Caco-2 (cell line): ENCODE results near the gene SPEM2. TPM values are rescaled to one million over a fixed set of nuclear protein-coding genes. Genes with fewer than 3 reads are reported as not detected.

ENCODE experiments used
- BruUV-seq: library from RNA; stranded (reverse); fragments of 400-500 nt; replicated peaks from 2 replicates; lab custom pipeline; 2021; lab: Mats Ljungman, UMichigan
- CTCF ChIA-PET: fragments of 300-600 bp; sonication (Branson Sonifier 250); formaldehyde crosslinking; loops from one replicate; lab custom pipeline; 2022; ENCODE audit warnings: antibody characterized with exemption; lab: Charles Lee
- POLR2A ChIA-PET: fragments of 300-600 bp; sonication (Branson Sonifier 250); formaldehyde crosslinking; loops from one replicate; lab custom pipeline; 2022; ENCODE audit warnings: antibody characterized with exemption; lab: Charles Lee
- DNase-seq, 2 experiments: peaks; one replicate each; pipeline versions ENCODE4 v3.0.0 to v3.0.0-alpha.2; 2020 to 2022
- H3K27me3 ChIP-seq: replicated peaks from 2 replicates; pipeline ENCODE4 v1.6.0; 2011; ENCODE audit warnings: low read length; ENCODE audit not compliant: control insufficient read depth, insufficient read depth
- H3K36me3 ChIP-seq: 2 replicates; pipeline ENCODE4 v1.5.1; 2011; ENCODE audit warnings: low read length; ENCODE audit not compliant: control insufficient read depth, insufficient read depth
- H3K4me1 ChIP-seq: fragments of 250-450 bp; sonication (Bioruptor Pico); 2 replicates; pipeline ENCODE4 v1.5.1; 2020; ENCODE audit warnings: mild to moderate bottlenecking
- H3K4me3 ChIP-seq: 2 replicates; pipeline ENCODE4 v1.5.1; 2011; ENCODE audit warnings: low read depth, mild to moderate bottlenecking, control low read depth, low read length
- H3K9me3 ChIP-seq: fragments of 250-450 bp; sonication (Bioruptor Pico); 2 replicates; pipeline ENCODE4 v1.5.1; 2020; ENCODE audit warnings: mild to moderate bottlenecking, moderate library complexity
- H3K27ac Mint-ChIP-seq: one replicate; pipeline ENCODE4 v1.8.0; 2022; ENCODE audit warnings: mixed read lengths; ENCODE audit not compliant: unreplicated experiment
- H3K27me3 Mint-ChIP-seq: one replicate; pipeline ENCODE4 v1.8.0; 2022; ENCODE audit warnings: mixed read lengths; ENCODE audit not compliant: insufficient read depth, unreplicated experiment
- H3K36me3 Mint-ChIP-seq: one replicate; pipeline ENCODE4 v1.8.0; 2022; ENCODE audit warnings: mild to moderate bottlenecking, mixed read lengths; ENCODE audit not compliant: insufficient read depth, unreplicated experiment
- H3K4me1 Mint-ChIP-seq: one replicate; pipeline ENCODE4 v1.8.0; 2022; ENCODE audit warnings: low read depth, mixed read lengths; ENCODE audit not compliant: unreplicated experiment
- H3K4me3 Mint-ChIP-seq: one replicate; pipeline ENCODE4 v1.8.0; 2022; ENCODE audit warnings: mild to moderate bottlenecking, moderate library complexity, mixed read lengths; ENCODE audit not compliant: unreplicated experiment
- H3K9me3 Mint-ChIP-seq: one replicate; pipeline ENCODE4 v1.8.0; 2022; ENCODE audit warnings: mixed read lengths; ENCODE audit not compliant: unreplicated experiment
- intact Hi-C: fragments of 100-400 bp; cut with micrococcal nuclease; formaldehyde crosslinking; loops from one replicate; pipeline ENCODE4 v1.10.0; 2022; ENCODE audit not compliant: unreplicated experiment
- total RNA-seq: library from RNA; stranded (reverse); gene quantifications from 2 replicates; pipeline ENCODE4 v1.2.3, GENCODE V29; 2022
- TF ChIP-seq, protein P1 (sequence below), 2 experiments: fragments of 200-600 bp in 1 of 2; IDR thresholded peaks; 1 replicate in 1 of 2; 2 replicates in 1 of 2; pipeline versions ENCODE4 v1.5.1 to v1.8.0; 2011 to 2022; ENCODE audit warnings: antibody characterized with exemption in 1 of 2, control low read depth in 1 of 2, inconsistent platforms in 1 of 2, low read depth in 1 of 2, low read length in 1 of 2, mild to moderate bottlenecking in 1 of 2, moderate library complexity in 1 of 2; ENCODE audit not compliant: insufficient read depth in 1 of 2, severe bottlenecking in 1 of 2, unreplicated experiment in 1 of 2

SPEM2 gene
- total RNA-seq, 1 experiment from 2014 or later = not detected

DNA sequence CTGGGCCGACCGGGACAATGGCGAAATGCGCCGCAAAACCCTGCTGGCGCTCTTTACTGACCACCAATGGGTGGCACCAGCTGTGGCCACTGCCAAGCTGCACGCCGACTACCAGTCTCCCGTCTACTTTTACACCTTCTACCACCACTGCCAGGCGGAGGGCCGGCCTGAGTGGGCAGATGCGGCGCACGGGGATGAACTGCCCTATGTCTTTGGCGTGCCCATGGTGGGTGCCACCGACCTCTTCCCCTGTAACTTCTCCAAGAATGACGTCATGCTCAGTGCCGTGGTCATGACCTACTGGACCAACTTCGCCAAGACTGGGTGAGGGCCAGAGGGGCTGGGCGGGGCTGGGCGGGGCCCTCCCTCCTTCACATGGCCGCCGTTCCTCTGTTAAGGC lies 9.6 kb upstream of the SPEM2 start:
- Histone ChIP-seq H3K9me3 (no peaks in the 10 kb centered on the region), H3K4me1 (no peaks in the 10 kb centered on the region), H3K36me3 (no peaks in the 10 kb centered on the region), H3K4me3 (no peak overlapping the region), H3K27me3 (no peaks in the 10 kb centered on the region)
- Mint-ChIP-seq H3K36me3 (no peaks in the 10 kb centered on the region), H3K4me3 (no peak overlapping the region), H3K9me3 (no peaks in the 10 kb centered on the region), H3K27ac (peak overlapping the region; percentile 73), H3K4me1 (no peaks in the 10 kb centered on the region), H3K27me3 (no peaks in the 10 kb centered on the region)
- ChIA-PET POLR2A (no interaction called here), CTCF (no interaction called here)
- BruUV-seq = no TSS peak
- TF ChIP-seq, protein P1, sequence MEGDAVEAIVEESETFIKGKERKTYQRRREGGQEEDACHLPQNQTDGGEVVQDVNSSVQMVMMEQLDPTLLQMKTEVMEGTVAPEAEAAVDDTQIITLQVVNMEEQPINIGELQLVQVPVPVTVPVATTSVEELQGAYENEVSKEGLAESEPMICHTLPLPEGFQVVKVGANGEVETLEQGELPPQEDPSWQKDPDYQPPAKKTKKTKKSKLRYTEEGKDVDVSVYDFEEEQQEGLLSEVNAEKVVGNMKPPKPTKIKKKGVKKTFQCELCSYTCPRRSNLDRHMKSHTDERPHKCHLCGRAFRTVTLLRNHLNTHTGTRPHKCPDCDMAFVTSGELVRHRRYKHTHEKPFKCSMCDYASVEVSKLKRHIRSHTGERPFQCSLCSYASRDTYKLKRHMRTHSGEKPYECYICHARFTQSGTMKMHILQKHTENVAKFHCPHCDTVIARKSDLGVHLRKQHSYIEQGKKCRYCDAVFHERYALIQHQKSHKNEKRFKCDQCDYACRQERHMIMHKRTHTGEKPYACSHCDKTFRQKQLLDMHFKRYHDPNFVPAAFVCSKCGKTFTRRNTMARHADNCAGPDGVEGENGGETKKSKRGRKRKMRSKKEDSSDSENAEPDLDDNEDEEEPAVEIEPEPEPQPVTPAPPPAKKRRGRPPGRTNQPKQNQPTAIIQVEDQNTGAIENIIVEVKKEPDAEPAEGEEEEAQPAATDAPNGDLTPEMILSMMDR (IDR thresholded peaks at IDR 0.05; ENCODE audit: insufficient read depth in 1 of 2, low read depth in 1 of 2, low read length in 1 of 2, severe bottlenecking in 1 of 2, unreplicated experiment in 1 of 2) = no peak
- DNase-seq = no peak
- intact Hi-C loops = no loop called here

- H3K9me3 ChIP-seq = no peaks in the 10 kb centered on the region
Observed at GRCh38 chr17:7416323-7416722, 9.1 kb upstream of the SPEM2 start.

DNA sequence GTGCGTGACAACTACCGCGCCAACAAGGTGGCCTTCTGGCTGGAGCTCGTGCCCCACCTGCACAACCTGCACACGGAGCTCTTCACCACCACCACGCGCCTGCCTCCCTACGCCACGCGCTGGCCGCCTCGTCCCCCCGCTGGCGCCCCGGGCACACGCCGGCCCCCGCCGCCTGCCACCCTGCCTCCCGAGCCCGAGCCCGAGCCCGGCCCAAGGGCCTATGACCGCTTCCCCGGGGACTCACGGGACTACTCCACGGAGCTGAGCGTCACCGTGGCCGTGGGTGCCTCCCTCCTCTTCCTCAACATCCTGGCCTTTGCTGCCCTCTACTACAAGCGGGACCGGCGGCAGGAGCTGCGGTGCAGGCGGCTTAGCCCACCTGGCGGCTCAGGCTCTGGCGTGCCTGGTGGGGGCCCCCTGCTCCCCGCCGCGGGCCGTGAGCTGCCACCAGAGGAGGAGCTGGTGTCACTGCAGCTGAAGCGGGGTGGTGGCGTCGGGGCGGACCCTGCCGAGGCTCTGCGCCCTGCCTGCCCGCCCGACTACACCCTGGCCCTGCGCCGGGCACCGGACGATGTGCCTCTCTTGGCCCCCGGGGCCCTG lies 8.3 kb upstream of the SPEM2 start:
- no peaks in the 10 kb centered on the region for H3K9me3 ChIP-seq
- no peaks in the 10 kb centered on the region for H3K27me3 Mint-ChIP-seq
- no peak overlapping the region for H3K4me3 ChIP-seq
- no peak overlapping the region for H3K27ac Mint-ChIP-seq
- no peaks in the 10 kb centered on the region for H3K36me3 Mint-ChIP-seq
- ChIA-PET CTCF (no interaction called here), POLR2A (no interaction called here)
- TF ChIP-seq, protein P1 (IDR thresholded peaks at IDR 0.05; ENCODE audit: insufficient read depth in 1 of 2, low read depth in 1 of 2, low read length in 1 of 2, severe bottlenecking in 1 of 2, unreplicated experiment in 1 of 2) = no peak
- no peaks in the 10 kb centered on the region for H3K4me1 ChIP-seq
- BruUV-seq = no TSS peak
- intact Hi-C loops = no loop called here
- H3K4me3 Mint-ChIP-seq = no peak overlapping the region
- H3K36me3 ChIP-seq = no peaks in the 10 kb centered on the region
- H3K9me3 Mint-ChIP-seq = no peaks in the 10 kb centered on the region
- DNase-seq = no peak
- no peaks in the 10 kb centered on the region for H3K27me3 ChIP-seq
- no peaks in the 10 kb centered on the region for H3K4me1 Mint-ChIP-seq

More at GRCh38 chr17:7416323-7416722, 9.1 kb upstream of the SPEM2 start:
- Histone ChIP-seq H3K4me3 (no peak overlapping the region), H3K27me3 (no peaks in the 10 kb centered on the region), H3K36me3 (no peaks in the 10 kb centered on the region), H3K4me1 (no peaks in the 10 kb centered on the region)
- no peak for DNase-seq
- TF ChIP-seq, protein P1 (IDR thresholded peaks at IDR 0.05; ENCODE audit: insufficient read depth in 1 of 2, low read depth in 1 of 2, low read length in 1 of 2, severe bottlenecking in 1 of 2, unreplicated experiment in 1 of 2) = peak in 1 of 2 experiments; percentile 4
- POLR2A ChIA-PET = no interaction called here
- H3K36me3 Mint-ChIP-seq = no peaks in the 10 kb centered on the region
- no peaks in the 10 kb centered on the region for H3K4me1 Mint-ChIP-seq
- H3K27ac Mint-ChIP-seq = peak overlapping the region; percentile 73
- H3K4me3 Mint-ChIP-seq = no peak overlapping the region
- no TSS peak for BruUV-seq
- no peaks in the 10 kb centered on the region for H3K27me3 Mint-ChIP-seq
- intact Hi-C loops = no loop called here
- H3K9me3 Mint-ChIP-seq = no peaks in the 10 kb centered on the region
- CTCF ChIA-PET = no interaction called here
